Kasumi-1 (cell line): ENCODE data around the gene RFX3.
"Not testable (repeated sequence)": the region's sequence is repeated elsewhere in the genome, so short reads cannot be mapped to it uniquely, and the experiment has no call there.

ENCODE experiments used
- DNase-seq, 2 experiments: peaks; one replicate each; lab custom pipeline; 2025; lab: John Stamatoyannopoulos, UW

Gene RFX3

DNA sequence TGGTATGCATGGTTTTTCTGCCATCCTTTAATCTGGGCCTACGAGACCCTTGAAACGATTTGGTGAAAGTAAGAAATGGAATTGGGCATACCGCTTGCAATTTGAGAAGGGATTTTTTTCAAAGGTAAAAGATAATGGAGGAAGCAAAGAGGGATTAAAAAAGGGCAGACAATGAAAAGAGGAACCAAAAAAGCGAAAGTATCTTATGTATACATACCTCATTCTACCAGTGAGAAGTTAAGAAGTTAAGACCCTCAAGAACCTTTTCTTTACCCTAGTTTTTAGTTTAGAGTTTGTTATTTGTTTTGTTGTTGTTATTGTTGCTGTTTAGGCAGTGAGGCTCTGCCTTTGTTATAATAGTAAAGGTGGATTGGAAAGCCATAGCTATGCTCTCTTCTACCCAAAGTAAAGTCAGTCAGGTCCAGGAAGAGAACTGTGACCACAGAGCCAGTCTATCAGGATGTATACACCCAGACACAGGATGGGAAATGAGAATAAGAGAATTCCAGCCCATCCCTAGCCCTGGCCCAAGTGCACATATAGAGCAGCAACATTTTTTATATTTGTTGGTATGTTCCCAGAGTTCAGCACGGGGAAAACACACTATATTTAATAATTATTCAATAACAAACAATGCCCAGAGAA is 166.6 kb downstream of the RFX3 start:
- peak in 1 of 2 experiments; percentile 5 for DNase-seq

DNA sequence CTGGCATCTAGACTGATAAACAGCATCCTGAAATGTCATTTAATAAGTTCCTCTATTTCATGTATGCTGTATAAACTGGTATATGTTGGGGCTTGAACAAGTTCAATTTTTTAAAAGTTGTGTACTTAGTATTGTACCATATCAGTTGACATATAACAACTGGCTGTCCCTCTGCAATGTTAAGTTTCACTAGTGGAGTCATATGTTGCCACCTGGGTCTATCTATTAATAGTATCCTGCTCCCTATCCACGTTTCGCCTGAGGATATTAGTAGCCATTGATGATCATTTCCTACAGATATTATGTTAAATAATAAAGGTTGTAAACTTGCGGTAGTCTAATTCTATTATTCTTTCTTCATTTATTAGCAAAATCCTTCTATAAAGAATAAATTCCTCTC is 177.6 kb downstream of the RFX3 start:
- DNase-seq: no peak

DNA sequence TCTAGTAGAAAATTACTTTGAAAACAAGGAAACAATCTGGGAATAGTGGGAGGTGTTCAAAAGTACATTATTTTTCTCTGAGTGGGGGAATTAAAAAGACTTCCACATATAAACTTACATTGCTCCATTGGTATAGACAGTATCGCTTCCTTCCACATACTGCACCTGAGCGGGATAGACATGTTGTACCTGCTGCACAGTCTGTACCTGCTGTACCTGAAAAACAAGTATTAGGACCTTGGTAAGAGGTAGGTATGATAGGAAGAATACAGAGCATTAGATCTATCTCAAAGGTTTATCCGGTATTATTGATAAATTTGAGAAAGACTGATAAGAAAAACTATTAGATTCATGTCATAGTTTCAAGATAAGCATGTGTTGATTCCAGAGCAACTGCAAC is 179.3 kb downstream of the RFX3 start:
- no peak for DNase-seq

DNA sequence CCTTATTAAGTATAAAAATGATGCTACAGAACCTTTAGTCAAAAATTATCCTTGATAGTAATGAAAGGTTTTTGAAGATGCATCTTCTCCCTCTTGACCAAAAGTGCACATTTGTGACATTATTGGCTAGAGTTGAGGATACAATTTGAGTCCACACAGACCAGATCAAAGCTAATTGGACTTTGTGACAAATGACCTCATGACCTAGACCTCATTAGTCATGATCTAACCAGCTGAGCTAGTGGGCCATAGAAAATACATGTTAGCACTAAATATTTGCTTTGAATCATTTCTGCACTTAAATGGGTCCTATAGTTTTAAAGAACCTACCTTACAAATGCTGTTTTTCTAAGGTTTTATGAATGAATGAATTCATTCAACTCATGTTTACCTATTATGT is 182.1 kb downstream of the RFX3 start:
- no peak for DNase-seq

DNA sequence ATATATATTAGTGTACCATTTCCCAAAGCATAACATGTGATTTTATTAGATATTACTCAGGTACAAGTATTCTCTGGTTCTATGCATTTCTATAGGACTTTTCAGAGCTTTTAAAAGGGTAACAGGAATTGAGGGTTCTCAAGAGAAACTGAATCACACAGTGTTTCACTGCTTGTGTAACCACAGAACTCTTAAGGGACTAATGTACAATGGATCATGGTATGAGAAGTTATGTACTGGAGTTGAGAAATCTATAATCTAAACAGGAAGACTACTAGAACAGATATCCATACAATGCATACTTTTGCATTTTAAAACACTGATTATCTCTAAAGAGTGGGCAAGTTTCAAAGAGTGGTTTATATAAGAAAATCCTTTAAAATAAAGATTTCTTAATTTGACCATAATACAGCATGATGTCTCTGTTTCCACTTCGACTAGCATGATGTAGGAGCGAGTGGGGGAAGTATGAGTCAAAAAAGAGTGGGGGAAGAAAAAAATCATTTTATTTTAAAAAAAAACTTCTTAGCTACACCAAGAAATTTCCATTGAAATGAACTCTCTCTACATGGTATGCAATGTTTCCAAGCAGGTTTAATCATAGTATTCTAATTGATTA is 183.5 kb downstream of the RFX3 start:
- DNase-seq: no peak

DNA sequence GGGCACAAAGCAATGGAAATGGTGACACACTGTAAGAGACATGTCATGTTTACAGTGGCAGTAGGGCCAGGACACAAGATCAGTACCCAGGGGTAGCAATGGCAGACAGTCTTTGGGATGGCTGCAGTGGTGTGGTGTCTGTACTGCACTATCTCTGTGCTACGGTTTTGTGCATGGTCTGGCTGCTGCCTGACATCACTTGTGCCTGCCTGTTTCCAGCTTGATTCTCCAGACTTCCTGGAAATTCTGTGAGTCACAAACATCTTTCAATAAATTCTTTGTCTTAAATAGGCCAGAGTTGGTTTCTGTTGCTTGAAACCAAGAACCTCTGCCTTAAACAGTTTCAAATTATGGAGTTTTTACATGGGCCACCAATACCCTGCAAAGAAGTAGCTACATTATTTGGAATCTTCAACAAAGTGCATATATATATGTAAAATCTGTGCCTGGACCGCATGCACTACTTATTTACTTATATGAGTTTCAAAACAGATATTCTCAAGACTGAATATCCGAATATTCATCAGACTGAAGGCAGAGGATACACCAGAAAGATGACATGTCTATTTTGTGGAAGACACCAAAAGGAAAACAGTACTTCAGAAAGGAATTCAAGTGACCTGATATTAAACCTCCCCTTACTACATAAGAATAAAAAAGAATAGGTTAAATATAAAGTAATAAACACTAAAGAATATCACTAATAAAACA is 188.1 kb downstream of the RFX3 start:
- DNase-seq: no peak

DNA sequence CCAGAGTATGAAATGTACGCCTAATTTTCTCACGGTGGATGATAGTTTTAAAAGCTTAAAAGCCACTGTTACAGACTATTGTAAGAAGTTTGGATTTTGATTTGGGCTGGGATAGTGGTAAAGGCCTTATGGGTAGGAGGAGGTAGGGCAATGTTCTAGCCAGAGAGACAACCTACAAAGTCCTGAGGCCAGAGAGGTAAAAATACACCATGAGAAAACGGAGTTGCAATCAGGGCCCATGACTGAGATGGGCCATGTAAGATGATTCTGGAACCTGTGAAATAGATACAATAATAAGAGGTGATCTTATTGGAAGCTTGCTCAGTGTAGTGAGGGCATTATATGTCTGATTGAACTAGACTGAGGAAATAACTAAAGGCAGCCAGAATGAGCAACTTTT is 188.8 kb downstream of the RFX3 start:
- DNase-seq: no peak

DNA sequence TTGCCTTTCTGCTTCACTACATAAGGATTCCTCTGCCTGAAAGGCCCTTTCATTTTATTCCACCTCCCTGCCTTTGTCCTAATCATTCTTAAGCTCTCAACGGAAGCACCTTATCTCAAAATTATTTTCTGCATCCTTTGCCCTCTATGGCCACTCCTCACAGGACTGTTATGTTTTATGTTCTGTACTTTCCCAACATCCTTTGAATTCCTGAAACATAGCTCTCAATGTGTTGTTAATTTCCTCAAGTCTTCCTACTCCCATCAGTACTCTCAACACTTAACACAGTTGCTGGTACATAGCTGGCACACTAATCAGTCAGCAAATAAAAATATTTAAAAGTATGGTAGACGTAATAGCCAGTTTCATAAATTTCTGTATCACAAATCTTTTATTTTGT is 193.0 kb downstream of the RFX3 start:
- DNase-seq: no peak

DNA sequence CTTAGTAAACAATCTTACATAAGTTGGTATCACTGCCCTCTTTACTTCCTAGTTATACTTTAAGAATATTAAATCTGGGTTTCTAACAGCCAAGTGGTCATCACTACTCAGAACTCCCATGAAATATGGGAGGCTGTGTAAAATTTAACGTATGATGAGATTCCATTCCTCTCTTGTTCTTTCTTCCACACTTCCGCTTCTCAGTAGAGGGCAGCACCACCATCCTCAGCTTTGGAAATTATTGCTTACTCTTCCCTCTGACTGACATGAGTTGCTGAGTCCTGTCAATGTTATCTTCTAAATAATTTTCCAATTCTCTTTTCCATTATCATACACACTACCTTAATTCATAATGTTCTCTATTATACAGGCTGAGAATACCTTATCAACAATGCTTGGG is 194.0 kb downstream of the RFX3 start:
- peak in 1 of 2 experiments; percentile 8 for DNase-seq

DNA sequence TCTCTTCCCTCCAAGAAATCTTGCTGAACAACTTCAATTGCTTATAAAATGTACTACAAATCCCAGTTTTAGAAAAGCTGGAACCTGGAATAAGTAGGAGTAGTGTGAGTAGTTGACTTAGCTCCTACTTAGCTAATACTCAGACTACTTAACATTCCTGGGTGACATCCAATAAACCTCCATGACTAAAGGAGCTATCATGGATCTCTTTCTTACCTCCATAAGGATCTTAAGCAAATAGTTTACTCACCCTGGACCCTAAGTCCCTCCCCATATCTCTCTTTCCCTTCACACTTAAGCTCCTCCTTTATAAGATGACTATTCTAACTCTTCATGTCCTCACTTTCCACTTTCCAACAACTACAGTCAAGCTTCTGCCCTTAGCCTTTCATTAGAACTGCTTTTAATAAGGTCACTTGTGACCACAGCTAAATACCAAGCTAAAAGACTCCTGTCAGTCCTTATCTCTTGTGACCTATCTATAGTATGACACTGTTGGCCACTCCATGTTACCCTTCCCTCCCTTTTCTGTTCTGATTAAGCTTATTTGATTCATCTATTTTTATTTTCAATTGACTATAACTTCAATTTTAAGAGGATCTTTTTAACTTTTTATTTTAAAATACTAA is 194.9 kb downstream of the RFX3 start:
- DNase-seq: no peak

DNA sequence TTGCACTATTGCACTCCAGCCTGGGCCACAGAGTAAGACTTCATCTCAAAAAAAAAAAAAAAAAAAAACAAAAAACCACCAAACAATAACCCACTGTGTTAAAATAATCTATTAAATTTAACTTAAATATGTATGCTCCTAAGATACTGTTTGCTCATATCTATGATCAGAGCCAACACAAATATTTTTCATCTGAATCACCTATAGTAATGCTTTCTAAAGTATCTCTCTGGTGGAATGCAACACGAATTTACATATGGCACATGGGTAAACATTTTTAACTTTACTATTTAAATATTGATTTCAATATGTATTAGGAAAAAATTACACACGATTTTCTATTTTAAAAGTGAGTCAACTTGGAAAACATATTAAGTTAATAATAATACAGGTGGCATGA is 196.4 kb downstream of the RFX3 start:
- no peak for DNase-seq

DNA sequence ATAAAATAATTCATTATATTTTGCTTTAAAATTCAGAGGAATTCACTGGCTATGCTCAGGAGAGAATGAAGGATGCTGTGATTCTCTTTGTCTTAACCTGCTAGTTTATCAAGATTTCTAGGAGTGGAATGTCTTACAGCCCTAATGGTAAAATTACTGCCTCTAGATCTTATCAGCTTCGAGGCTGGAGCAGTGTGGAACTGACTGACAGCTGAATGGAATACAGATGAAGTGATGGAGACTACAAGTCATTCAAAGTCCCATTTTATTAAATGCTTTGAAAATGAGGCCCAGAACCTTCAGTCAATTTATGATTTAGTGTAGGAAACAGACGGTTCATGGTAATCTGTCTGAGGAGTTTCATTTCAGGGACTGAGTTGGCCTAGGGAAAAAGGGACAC is 202.1 kb downstream of the RFX3 start:
- DNase-seq: no peak

DNA sequence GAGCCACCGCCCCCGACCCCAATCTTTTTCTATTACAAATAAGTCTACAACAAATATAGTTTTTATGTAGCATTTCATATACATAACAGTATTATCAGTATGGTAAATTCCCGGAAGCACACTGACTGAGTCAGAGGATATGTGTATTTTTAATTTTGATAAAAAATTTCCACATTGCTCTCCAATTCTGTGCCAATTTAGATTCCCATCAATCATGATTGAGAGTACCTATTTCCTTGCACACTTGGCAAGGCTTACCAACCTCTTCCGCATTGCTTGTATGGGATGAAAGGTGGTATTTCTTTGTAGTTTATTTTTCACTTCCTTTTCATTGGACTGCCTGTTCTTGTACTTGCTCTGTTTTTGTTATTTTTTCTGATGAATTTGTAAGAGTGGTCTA is 204.6 kb downstream of the RFX3 start:
- DNase-seq: no peak

DNA sequence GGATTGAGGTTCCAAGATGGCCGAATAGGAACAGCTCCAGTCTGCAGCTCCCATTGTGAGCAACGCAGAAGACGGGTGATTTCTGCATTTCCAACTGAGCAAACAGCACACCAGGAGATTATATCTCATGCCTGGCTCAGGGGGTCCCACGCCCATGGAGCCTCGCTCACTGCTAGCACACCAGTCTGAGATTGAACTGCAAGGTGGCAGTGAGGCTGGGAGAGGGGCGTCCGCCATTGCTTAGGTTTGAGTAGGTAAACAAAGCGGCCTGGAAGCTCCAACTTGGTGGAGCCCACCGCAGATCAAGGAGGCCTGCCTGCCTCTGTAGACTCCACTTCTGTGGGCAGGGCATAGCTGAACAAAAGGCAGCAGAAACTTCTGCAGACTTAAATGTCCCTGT is 213.2 kb downstream of the RFX3 start:
- DNase-seq: not testable (repeated sequence)

DNA sequence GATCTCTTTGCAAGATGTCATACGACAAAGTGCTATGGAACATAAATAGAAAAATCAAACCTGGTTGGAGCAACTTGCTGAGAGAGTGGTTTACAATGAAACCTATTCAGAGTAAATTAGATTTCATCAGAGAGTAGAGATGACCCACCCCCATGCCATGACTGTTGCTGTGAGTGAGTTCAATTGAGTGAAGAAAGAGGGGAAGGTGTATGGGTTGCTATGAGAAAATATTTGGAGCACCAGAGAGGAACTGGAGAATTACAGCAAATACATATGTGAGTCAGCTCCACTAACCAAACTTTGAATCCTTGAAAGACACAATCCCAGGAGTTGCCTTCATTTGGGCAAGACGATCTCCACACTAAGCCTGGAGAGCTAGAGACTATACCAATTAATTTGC is 217.2 kb downstream of the RFX3 start:
- DNase-seq: no peak

DNA sequence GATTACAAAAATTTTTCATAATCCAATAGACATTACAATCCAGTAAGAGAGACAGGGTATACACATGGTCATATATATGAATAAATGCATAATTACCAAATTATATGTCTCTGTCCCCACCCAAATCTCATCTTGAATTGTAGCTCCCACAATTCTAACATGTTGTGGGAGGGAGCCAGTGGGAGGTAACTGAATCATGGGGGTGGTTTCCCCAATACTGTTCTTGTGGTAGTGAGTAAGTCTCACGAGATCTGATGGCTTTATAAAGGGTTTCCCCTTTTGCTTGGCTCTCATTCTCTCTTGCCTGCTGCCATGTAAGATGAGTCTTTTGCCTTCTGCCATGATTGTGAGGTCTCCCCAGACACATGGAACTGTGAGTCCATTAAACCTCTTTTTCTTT is 221.4 kb downstream of the RFX3 start:
- DNase-seq: not testable (repeated sequence)

DNA sequence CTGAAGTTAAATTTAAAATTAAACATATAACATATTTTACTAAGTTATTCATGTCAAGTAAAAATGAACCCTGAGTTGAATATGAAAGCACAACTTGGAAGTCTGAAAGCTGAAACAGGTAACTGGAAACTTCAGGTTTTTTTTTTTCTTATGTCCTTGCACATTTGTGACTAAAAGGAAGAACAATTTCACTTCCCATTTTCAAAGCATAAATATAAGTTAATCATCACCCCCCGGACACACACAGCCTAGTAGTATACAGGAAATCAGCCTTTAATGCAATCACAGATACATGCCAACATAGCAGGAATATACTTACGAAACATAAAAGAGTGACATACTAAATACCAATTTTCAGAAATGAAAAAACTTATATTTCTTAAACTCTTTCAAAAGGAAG is 225.9 kb downstream of the RFX3 start:
- DNase-seq: no peak

DNA sequence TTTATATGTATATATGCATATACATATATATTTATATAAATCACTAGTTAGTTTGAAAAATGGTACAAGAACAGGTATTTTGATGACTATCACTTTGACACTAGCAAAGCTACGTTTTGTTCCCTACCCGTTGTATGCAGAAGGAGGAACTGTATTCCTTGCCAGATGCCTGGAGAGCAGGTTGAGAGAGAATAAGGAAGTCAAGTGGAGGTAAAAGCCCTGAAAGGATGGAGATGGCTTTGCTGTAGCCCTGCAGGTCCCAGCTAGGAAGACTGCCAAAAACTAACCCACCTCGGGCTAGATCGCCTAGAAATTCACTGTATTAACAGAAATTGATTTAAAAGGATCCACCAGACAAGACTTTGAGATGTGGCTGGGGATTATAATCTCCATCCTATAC is 229.3 kb downstream of the RFX3 start:
- no peak for DNase-seq

DNA sequence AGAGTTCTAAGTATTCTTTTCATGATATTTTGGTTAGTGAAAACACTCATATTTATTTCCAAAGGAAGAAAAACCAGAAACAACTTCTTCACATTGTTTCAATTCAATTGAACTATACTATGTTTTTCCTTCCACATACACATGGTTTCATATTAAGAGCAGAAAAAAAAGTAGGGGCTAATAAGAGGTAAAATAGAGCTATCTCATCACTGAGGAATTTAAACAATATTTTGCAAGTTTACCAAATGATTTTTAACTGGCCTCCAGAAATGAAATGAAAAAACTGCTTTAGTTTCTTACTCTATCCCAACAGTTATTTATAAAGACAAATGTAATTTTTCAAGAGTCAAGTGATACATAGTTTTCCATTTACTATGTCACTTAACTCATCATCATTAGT is 233.5 kb downstream of the RFX3 start:
- DNase-seq: no peak

DNA sequence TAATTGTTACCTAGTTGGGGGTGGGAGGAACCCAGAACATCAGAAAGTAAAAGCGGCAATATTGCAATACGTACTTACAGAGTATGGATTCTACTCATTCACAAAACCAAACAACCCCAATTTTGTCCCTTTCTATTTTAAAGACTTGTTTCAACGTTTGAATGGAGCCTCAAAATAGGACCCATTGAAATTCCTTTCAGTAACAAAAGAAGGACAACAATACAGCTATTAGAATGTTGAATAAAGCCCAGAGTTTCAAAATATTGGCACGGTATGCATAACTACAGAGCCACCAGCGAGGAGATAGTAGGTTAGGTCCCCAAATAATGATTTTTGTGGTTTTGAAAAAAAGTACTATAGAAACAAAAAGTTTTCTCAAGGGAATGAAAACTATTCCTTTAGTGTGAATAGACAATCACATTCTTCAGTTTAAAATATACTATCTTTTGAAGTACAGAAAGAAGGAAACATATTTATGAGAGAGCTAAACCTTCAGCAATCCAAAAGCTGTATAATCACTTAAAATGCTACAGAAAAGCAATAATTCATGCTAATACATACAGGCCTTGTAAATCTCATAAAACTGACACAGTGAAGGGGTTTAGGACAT is 235.5 kb downstream of the RFX3 start:
- DNase-seq: no peak

DNA sequence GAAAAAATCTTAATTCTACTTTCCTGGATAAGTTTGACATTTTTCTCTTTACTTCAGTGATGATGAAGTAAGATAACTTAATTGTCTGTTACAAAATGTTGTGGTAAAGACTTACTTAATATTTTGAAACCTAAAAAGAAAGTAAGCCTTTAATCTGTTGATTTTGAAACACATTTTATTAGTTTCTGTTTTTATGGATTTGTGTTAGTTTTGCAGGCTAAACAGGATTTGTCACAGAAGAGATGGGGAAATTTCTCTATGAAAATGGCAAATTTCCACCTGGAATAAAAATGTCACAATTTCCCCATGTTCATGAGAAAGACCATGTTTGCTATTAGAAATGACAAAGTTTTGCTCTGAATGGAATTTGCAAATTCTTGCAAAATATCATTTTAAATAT is 237.1 kb downstream of the RFX3 start:
- no peak for DNase-seq

DNA sequence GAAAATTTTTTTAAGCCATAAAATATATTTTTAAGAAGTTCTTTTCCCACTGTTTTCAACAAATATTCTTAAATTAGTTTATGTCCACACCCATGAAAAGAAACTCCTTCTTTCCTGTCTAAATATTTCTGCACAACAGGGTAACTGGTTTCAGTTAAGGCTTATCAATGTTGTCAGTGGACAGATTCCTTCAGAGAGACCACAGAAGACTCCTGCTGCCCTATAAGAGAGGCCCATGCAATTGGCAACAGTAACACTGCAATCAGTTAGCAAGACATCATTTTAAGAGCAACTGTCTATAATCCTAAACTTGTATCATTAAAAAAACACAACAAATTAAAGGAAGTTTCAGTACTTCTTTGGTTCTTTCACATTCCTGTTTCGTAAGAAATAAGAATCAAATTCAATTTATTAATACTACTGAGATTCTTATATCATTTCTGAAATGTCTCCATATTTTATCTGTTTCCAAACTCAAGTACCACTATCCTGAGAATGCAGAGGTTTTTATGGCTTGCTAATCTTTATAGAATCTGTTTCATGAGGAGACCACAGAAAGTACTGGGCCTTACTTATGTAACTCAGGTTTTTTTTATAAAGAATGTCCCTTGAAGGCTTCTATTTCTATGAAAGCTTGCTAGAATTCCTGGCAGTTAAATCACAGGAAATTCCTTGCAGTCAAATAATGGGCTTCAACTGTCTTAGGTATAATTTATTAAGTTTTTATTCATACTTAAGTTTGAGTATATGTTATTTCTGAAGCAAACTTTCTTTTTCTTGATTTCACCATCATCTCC is 240.2 kb downstream of the RFX3 start:
- DNase-seq: no peak
